ENCODE measurements around the gene SYT17. TPM values are rescaled to one million over a fixed set of nuclear protein-coding genes. Genes with fewer than 3 reads are reported as not detected.

The SYT17 gene
- total RNA-seq, 1 experiment from 2014 or later, result 5.3 TPM

DNA sequence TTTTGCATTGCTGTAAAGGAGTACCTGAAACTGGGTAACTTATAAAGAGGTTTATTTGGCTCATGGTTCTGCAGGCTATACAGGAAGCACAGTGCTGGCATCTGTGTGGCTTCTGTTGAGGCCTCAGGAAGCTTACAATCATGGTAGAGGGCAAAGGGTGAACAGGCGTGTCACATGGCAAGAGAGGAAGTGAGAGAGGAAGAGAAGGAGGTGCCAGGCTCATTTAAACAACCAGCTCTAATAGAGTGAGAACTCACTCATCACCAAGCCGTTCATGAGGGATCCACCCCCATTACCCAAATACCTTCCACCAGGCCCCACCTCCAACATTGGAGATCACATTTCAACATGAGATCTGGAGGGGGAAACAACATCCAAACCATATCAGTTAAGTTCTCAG, 101.1 kb downstream of the SYT17 start:
- no peak for DNase-seq
- Histone ChIP-seq H3K27me3 (ENCODE audit: control insufficient read depth, insufficient read depth, low read length) (no peaks in the 10 kb centered on the region), H3K4me3 (ENCODE audit: insufficient read depth, low read depth, low read length) (no peak overlapping the region), H3K36me3 (replicated peaks; ENCODE audit: control insufficient read depth, insufficient read depth, low read length) (no peaks in the 10 kb centered on the region)

DNA sequence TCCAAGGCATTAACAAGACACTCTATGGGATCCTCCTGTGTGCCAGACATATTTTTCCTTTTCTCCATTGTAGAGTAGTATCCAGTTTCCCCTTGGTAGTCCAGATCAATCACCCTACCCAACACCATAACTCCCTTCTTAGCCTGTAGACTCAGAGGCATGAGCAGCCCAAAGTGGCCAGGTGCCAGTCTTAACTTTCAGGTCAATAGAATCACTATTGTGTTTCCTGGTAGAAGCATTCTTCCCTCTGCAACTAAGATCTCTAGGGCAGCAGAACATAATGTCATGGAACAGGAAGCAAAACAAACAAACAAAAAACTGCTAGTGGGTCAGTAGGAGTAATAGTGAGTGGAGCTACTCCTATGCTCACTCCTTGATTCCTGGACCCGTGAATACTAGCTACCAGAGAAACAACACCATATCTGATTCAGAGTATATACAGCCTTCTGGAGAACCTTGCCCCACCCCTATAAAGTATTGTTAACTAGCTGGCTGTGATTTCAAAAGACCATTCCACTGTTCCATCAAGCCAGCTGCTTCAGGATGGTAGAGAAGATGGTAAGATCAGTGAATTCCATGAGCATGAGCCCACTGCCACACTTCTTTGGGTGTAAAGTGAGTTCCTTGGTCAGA, 106.2 kb downstream of the SYT17 start:
- Histone ChIP-seq H3K4me3 (ENCODE audit: insufficient read depth, low read depth, low read length) (no peak overlapping the region), H3K36me3 (replicated peaks; ENCODE audit: control insufficient read depth, insufficient read depth, low read length) (no peaks in the 10 kb centered on the region), H3K27me3 (ENCODE audit: control insufficient read depth, insufficient read depth, low read length) (no peaks in the 10 kb centered on the region)
- DNase-seq, result no peak

DNA sequence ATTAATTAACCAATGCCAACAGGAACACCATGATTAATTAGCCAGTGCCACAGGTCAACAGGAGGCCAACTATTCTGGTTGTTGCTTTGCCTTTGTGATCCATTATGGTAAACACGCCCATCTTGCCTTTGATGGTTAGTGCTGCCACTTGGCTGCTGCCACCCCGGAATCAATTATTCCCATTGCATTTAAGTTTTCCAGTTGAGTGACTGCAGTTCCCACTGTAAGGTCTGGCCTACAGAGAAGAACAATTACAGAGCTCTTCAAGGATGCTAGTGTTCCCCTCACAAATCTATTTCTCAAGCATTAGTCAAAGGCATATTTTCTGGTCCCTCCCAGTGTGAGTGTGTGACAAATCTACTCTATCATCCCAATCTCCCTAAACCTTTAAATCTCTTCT, 110.4 kb downstream of the SYT17 start:
- no peak overlapping the region for H3K4me3 ChIP-seq (ENCODE audit: insufficient read depth, low read depth, low read length)
- H3K36me3 ChIP-seq (replicated peaks; ENCODE audit: control insufficient read depth, insufficient read depth, low read length), result no peaks in the 10 kb centered on the region
- no peak for DNase-seq
- H3K27me3 ChIP-seq (ENCODE audit: control insufficient read depth, insufficient read depth, low read length), result no peaks in the 10 kb centered on the region

DNA sequence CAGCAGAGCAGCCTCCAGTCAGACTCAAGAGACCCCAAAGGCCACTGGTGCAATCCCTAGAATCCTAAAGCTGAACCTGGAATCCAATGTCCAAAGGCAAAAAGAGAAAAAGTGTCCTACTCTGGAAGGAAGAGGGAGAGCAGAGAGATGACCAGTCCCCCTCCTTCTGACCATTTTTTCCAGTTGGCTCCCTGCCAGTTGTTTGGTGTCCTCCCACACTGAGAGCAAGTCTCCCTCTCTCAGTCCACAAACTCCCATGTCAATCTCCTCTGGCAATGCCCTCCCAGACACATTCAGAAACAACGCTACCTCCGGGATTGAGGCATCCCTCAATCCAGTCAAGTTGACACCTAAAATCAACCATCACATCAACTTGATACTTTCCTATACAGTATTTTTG, 113.2 kb downstream of the SYT17 start:
- no peak for DNase-seq
- no peaks in the 10 kb centered on the region for H3K36me3 ChIP-seq (replicated peaks; ENCODE audit: control insufficient read depth, insufficient read depth, low read length)
- no peaks in the 10 kb centered on the region for H3K27me3 ChIP-seq (ENCODE audit: control insufficient read depth, insufficient read depth, low read length)
- no peak overlapping the region for H3K4me3 ChIP-seq (ENCODE audit: insufficient read depth, low read depth, low read length)

DNA sequence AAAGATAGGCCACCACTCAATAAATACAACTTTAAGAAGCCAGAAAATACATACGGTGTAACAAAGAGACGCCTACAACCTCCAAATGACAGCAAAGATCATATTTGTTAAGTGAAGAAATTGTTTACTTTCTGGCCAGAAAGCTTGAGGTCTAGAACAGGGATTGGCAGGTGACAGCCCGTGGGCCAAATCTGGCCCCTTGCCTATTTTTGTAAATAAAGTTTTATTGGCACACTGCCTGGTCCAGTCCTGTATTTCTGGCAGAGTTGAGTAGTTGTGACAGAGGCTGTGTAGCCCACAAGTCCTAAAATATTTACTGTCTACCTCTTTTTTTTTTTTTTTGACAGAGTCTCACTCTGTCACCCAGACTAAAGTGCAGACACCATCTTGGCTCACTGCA, 114.1 kb downstream of the SYT17 start:
- H3K27me3 ChIP-seq (ENCODE audit: control insufficient read depth, insufficient read depth, low read length), result no peaks in the 10 kb centered on the region
- DNase-seq, result no peak
- no peaks in the 10 kb centered on the region for H3K36me3 ChIP-seq (replicated peaks; ENCODE audit: control insufficient read depth, insufficient read depth, low read length)
- no peak overlapping the region for H3K4me3 ChIP-seq (ENCODE audit: insufficient read depth, low read depth, low read length)

DNA sequence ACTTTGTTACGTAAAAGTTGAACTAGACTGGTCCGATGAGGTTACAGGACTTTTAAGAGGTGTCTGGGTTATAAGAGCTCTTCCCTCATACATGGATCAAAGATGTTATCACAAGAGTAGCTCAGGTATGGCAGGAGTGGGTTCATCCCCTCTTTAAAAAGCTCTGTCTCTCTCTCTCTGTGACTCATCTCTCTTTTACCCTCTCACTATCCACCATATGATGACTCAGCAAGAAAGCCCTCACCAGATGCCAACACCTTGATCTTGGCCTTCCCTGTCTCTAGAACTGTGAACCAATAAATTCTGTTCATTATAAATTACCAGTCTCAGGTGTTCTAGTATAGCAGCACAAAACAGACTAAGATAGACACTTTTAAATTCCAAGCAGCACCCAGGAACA, 115.6 kb downstream of the SYT17 start:
- no peaks in the 10 kb centered on the region for H3K36me3 ChIP-seq (replicated peaks; ENCODE audit: control insufficient read depth, insufficient read depth, low read length)
- H3K4me3 ChIP-seq (ENCODE audit: insufficient read depth, low read depth, low read length), result no peak overlapping the region
- H3K27me3 ChIP-seq (ENCODE audit: control insufficient read depth, insufficient read depth, low read length), result no peaks in the 10 kb centered on the region
- no peak for DNase-seq

DNA sequence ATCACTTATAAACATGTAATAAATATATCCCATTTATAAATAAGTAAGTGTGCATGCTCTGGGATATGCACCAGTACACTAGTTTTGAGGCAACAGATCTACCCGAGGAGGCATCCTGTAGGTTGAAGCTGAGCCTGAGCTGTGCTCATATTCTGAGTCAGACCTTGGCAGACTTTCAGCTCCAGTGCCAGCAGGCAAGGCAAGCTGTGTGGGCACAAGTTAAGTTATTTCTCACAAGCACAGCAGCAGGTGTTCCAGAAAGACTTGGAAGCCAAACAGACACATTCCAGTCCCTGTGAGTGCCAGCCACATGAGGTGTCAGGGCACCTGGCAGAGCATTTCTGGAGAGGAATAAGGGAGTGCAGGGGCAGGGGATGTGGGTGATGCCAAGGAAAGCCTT, 116.2 kb downstream of the SYT17 start:
- DNase-seq, result no peak

DNA sequence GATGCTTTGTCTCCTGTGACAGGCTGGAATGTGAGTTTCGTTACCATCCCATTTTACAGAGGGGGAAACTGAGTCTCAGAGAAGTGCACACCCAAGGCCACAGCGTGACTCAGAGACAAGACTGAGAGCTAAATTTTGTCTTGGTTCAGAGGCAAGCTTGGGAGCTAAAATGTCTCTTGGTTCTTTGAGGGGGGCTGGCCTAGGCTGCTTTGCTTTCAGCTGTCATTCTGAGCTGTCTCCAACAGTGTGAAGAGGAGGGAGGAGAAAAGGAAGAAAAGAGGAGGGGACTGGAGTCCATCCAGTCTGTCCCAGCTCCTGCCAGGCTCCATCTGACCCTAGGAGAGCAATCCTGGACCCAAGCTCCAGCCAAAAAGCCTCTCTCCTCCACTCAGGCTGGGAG, 117.4 kb downstream of the SYT17 start, which contains the start of gene CLEC19A:
CLEC19A (plus strand) TSS at position 301 of the 400 bp plus-strand sequence. CDS start 121 bp downstream, outside the sequence.
- DNase-seq, result no peak
- no peaks in the 10 kb centered on the region for H3K27me3 ChIP-seq (ENCODE audit: control insufficient read depth, insufficient read depth, low read length)
- H3K4me3 ChIP-seq (ENCODE audit: insufficient read depth, low read depth, low read length), result no peak within 1 kb of the TSS
- no peaks in the 10 kb centered on the region for H3K36me3 ChIP-seq (replicated peaks; ENCODE audit: control insufficient read depth, insufficient read depth, low read length)

More for the DNA sequence above, 116.2 kb downstream of the SYT17 start:
- no peaks in the 10 kb centered on the region for H3K27me3 ChIP-seq (ENCODE audit: control insufficient read depth, insufficient read depth, low read length)
- H3K36me3 ChIP-seq (replicated peaks; ENCODE audit: control insufficient read depth, insufficient read depth, low read length), result no peaks in the 10 kb centered on the region
- H3K4me3 ChIP-seq (ENCODE audit: insufficient read depth, low read depth, low read length), result no peak overlapping the region

DNA sequence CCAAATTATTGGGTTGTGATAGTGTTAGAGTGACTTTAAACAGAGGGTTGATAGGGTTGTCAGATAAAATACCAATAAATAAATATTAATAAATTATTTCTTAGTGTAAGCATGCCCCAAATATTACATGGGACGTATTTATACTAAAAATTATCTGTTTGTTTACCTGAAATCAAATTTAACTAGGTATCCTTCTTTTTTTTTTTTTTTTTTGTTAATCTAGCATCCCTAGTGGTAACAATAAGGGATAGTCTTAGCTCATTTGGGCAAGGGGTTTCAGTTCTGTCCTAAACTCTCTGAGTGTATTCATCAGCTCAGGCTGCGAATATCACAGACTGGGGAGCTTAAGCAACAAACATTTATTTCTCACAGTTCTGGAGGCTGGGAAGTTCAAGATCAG, 118.8 kb downstream of the SYT17 start:
- DNase-seq, result no peak
- H3K36me3 ChIP-seq (replicated peaks; ENCODE audit: control insufficient read depth, insufficient read depth, low read length), result no peaks in the 10 kb centered on the region
- H3K27me3 ChIP-seq (ENCODE audit: control insufficient read depth, insufficient read depth, low read length), result no peaks in the 10 kb centered on the region
- no peak overlapping the region for H3K4me3 ChIP-seq (ENCODE audit: insufficient read depth, low read depth, low read length)

DNA sequence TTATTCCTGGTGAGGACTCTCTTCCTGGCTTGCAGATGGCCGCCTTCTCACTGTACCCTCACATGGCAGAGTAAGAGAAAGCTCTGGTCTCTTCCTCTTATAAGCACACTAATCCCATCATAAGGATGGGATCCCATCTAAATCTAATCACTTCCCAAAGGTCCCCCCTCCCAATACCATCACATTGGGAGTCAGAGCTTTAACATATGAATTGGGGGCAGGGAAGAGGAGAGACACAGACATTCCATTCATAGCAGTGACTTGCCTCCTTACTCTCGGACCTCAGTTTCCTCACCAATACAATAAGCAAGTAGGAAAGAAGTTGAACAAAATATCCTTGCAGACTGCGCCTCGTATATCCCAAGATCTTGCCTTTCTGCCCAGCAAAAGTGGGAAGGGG, 119.2 kb downstream of the SYT17 start:
- Histone ChIP-seq H3K27me3 (ENCODE audit: control insufficient read depth, insufficient read depth, low read length) (no peaks in the 10 kb centered on the region), H3K4me3 (ENCODE audit: insufficient read depth, low read depth, low read length) (no peak overlapping the region), H3K36me3 (replicated peaks; ENCODE audit: control insufficient read depth, insufficient read depth, low read length) (no peaks in the 10 kb centered on the region)
- no peak for DNase-seq

DNA sequence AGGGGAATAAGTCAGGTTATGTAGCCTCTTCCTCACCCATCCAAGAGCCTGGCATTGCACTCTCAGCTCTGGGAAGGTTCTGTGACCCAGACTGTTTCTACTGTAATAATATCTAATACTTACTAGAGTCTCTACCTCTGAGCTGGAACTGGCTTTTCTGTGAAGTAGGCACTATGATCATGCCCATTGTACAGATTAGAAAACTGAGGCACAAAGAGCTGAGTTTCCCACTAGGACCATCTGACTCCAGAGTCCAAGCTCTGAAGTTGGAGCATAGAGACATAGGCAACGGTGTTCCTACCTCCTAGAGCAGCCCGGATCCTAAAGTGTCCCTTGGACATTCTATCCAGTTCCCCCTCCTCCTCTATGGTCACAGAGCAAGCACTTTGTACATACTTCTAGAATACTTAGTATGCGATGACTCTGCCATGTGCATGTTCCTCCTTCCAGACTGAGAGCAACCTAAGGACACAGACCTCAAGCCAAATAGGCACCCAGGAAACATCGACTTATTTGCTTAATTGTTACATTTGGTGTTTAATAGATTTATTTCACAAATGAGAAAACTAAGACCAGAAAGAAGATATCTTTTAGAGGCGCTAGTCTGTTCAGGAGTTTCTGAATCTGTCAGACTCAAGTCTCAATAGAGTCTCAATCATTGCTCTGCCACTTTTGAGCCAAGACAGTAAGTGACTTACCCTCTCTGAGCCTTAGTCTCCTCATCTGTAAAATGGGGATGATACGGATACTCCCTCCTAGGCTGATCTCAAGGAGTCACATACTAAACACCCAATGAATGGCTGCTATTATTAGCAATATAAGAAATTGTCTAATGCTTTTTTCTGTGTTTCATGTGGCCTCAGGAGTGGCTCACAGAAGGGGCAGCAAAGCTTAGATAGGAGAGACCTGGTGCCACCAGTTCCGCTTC, 121.1 kb downstream of the SYT17 start:
- no peak for DNase-seq
- no peak overlapping the region for H3K4me3 ChIP-seq (ENCODE audit: insufficient read depth, low read depth, low read length)

DNA sequence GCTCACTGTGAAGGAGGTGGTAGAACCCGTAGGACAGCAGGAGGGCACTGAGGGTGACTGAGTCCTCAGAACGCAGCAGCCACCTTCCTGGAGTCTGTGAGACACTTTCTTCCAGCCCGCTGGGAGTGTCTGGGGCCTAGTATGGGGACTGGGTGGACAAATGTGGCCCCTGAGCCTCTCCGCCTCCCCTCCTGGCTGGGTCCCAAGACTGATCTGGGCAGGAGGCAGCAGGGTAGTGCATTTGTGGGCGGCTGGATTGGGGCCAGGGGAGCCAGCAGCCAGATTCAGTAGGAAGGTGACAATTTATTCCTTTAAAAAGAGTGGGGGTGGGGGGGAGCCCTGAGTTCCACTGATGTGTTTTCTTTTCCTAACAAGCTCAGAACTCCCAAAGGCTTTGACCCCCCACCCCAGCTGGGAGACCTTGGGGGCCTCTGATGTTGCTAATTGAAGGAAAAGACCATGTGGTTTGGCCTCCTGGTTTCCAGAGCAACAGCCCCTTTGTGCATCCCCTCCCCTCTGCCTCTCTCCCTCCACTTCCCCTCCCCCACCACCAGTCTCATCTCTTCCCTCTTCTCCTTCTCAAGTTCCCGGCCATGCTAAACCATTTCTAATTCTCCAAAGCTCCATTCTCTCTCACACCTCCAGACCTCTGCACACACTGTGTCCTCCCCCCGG, 121.9 kb downstream of the SYT17 start:
- Histone ChIP-seq H3K36me3 (replicated peaks; ENCODE audit: control insufficient read depth, insufficient read depth, low read length) (no peaks in the 10 kb centered on the region), H3K27me3 (ENCODE audit: control insufficient read depth, insufficient read depth, low read length) (no peaks in the 10 kb centered on the region), H3K4me3 (ENCODE audit: insufficient read depth, low read depth, low read length) (no peak overlapping the region)
- DNase-seq, result peak; percentile 71

More for the DNA sequence above, 121.1 kb downstream of the SYT17 start:
- H3K27me3 ChIP-seq (ENCODE audit: control insufficient read depth, insufficient read depth, low read length), result no peaks in the 10 kb centered on the region
- no peaks in the 10 kb centered on the region for H3K36me3 ChIP-seq (replicated peaks; ENCODE audit: control insufficient read depth, insufficient read depth, low read length)

DNA sequence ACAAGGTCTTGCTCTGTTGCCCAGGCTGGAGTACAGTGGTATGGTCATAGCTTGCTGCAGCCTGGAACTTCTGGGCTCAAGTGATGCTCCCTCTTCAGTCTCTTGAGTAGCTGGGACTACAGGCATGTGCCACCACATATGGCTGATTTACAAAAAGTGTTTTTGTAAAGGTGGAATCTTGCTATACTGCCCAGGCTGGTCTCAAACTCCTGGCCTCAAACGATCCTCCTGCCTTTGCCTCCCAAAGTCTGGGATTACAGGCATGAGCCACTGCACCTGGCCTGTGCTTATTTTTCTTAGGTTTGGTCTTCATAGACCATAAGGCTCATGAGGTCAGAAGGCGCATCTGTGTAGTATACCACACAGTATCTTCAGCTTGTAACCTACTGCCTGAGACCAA, 122.8 kb downstream of the SYT17 start:
- no peaks in the 10 kb centered on the region for H3K36me3 ChIP-seq (replicated peaks; ENCODE audit: control insufficient read depth, insufficient read depth, low read length)
- H3K27me3 ChIP-seq (ENCODE audit: control insufficient read depth, insufficient read depth, low read length), result no peaks in the 10 kb centered on the region
- DNase-seq, result no peak
- no peak overlapping the region for H3K4me3 ChIP-seq (ENCODE audit: insufficient read depth, low read depth, low read length)

DNA sequence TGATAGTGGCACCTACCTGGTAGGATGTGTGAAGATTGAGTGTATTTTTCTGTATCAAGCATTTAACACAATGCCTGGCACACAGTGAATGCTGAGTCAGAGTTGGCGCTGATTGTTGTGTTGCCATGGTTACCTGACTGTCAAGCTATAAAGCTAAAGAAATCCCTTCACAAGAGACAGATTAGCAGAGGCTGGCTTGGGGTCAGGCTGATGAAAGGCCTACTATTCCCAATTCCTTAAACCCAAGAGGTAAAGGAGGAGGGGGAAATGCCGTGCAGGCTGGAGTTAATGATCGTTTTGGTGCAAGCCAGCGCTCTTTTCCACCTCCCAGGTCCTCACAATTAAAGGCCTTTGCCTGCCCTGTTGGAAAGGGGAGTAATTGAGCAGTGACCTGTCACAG, 123.4 kb downstream of the SYT17 start:
- peak; percentile 49 for DNase-seq

DNA sequence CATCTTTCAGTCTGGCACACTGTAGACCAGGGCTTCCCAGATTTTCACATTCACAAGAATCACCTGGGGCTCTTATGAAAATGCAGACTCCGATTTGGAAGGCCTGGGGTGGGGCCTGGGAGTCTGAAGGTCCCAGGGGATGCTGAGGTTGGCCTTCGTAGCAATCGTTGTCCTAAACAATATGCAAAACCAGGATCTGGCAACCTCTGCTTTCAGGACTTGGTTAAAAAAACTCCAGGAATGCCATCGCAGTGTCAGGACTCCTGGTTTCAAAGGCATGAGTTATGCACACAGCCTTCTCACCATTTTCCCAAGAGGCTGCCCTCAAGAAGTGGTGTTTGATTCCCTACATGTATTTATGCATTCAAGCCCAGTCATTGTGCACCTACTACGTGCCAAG, 124.1 kb downstream of the SYT17 start:
- H3K4me3 ChIP-seq (ENCODE audit: insufficient read depth, low read depth, low read length), result no peak overlapping the region
- no peaks in the 10 kb centered on the region for H3K27me3 ChIP-seq (ENCODE audit: control insufficient read depth, insufficient read depth, low read length)
- DNase-seq, result no peak
- H3K36me3 ChIP-seq (replicated peaks; ENCODE audit: control insufficient read depth, insufficient read depth, low read length), result no peaks in the 10 kb centered on the region

More for the DNA sequence above, 123.4 kb downstream of the SYT17 start:
- no peak overlapping the region for H3K4me3 ChIP-seq (ENCODE audit: insufficient read depth, low read depth, low read length)
- H3K27me3 ChIP-seq (ENCODE audit: control insufficient read depth, insufficient read depth, low read length), result no peaks in the 10 kb centered on the region
- no peaks in the 10 kb centered on the region for H3K36me3 ChIP-seq (replicated peaks; ENCODE audit: control insufficient read depth, insufficient read depth, low read length)
